GM20431 (cell line): ENCODE measurements around the gene GNAT2.

Experiments used
- in situ Hi-C: fragments of 300-500 bp; cut with MseI, MboI; formaldehyde crosslinking; loops from one replicate; pipeline ENCODE4 v1.15.0; 2020; ENCODE audit warnings: low sequenced_read_pairs; ENCODE audit not compliant: unreplicated experiment

Gene GNAT2

GRCh38 chr1:109619576-109620400 lies at the start of gene GNAT2, which contains the start of gene AMPD2:
Gene GNAT2, minus strand, starts transcription at chr1:109619616. Its CDS starts 6,746 bp downstream, at chr1:109612870.
Gene AMPD2, plus strand, starts transcription at chr1:109619837. Its CDS starts 1,339 bp downstream, at chr1:109621176.
- in situ Hi-C loops: no loop called here

DNA sequence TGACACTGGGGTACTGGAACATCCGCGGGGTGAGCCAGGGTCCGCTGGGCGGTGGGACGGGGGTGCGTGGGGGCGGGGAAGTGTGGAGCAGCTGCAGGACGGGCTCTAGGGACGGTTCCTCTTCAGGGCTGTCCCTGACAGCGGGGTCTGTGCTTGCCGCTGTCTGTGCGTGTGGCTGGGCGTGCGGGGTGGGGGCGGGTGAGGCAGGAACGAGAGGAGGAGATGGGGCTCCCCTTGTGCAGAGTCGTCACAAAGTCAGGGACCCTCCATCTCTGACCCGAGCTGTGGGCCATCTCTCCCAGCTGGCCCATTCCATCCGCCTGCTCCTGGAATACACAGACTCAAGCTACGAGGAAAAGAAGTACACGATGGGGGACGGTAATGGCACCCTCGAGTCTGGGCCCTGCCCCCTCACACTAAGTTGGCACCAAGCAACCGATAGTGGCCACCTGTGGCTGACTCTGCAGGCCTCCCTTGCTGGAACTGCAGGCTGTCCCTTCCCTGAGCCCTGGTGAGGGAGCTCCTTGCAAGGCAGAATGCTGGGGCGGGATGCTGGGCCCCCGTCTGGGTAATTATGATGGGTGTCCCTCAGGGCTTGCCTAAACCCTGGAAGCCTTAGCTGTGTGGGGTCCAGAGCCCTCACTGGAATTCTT lies 48.8 kb upstream of the GNAT2 start:
- in situ Hi-C loops: loop anchor here (25.0 kb wide), 1 partner anchor 94 kb away; the partner anchor contains the start of gene EPS8L3

DNA sequence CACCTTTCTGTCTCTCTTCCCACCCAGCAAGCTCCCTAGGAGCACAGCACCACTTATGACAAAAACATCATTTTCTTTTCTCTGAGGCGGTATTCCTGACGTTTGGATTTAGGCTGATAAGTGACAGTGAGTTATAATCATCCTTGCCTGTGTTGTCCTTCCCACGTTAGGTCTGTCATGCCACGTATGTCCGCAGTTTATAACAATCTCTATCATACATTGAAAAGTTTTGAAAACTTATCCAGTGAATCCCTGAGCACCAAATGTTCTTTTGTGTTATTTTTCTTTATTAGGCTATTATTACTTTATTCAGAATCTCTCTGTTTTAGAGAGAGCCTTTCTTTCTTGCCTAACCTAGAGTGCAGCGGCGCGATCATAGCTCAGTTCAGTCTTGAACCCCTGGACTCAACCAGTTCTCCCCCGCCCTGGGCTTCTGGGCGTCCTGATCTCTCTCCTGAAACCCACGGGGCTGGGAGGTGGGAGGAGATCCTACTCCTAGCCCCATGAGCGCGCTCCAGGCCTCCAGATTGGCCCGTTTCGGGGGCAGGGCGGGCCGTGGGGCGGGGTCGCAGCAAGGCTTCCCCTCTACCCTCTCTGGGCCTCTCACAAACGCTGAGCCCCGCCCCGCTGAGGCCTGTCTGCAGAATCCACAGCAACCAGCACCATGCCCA lies 48.2 kb upstream of the GNAT2 start, which contains the start of gene GSTM2:
TSS of gene GSTM2 (plus strand) at position 606 of the 671 bp plus-strand sequence. CDS start at position 665, 59 bp downstream.
- in situ Hi-C loops: loop anchor here (25.0 kb wide), 1 partner anchor 95 kb away; the partner anchor contains the start of gene EPS8L3

DNA sequence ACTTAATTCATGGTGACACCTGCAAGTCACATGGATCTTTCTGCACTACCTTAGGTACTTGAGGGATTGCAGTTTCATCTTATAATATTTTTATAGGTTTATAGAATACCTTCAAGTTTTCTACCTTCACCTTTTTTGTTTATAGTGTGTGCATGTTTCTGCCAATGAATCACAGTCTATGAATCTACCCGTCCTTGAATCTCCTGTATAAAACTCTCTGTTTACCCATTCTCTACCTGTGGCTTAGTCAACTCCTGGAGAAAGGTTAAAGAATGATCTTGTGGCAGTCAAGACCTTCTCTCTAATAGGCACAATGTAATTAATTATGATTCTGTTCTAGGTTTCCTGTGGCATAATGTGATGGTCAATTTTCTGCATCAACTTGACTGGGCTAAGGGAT lies 45.3 kb upstream of the GNAT2 start:
- in situ Hi-C loops: loop anchor here (25.0 kb wide), 1 partner anchor 98 kb away; the partner anchor contains the start of gene EPS8L3

- in situ Hi-C loops: loop anchor here (25.0 kb wide), 1 partner anchor 101 kb away; the partner anchor contains the start of gene EPS8L3
Observed at GRCh38 chr1:109661391-109661790, 42.0 kb upstream of the GNAT2 start.

- in situ Hi-C loops: loop anchor here (25.0 kb wide), 1 partner anchor 102 kb away; the partner anchor contains the start of gene EPS8L3
Observed at GRCh38 chr1:109660691-109661026, 41.2 kb upstream of the GNAT2 start.

GRCh38 chr1:109659997-109660690 lies 40.7 kb upstream of the GNAT2 start:
- in situ Hi-C loops: loop anchor here (25.0 kb wide), 1 partner anchor 102 kb away; the partner anchor contains the start of gene EPS8L3

- in situ Hi-C loops: loop anchor here (25.0 kb wide), 1 partner anchor 103 kb away; the partner anchor contains the start of gene EPS8L3
Observed at GRCh38 chr1:109659145-109659544, 39.7 kb upstream of the GNAT2 start.

GRCh38 chr1:109658533-109659042 lies 39.2 kb upstream of the GNAT2 start:
- in situ Hi-C loops: loop anchor here (25.0 kb wide), 1 partner anchor 104 kb away; the partner anchor contains the start of gene EPS8L3

GRCh38 chr1:109657970-109658369 lies 38.6 kb upstream of the GNAT2 start:
- in situ Hi-C loops: loop anchor here (25.0 kb wide), 1 partner anchor 104 kb away; the partner anchor contains the start of gene EPS8L3

DNA sequence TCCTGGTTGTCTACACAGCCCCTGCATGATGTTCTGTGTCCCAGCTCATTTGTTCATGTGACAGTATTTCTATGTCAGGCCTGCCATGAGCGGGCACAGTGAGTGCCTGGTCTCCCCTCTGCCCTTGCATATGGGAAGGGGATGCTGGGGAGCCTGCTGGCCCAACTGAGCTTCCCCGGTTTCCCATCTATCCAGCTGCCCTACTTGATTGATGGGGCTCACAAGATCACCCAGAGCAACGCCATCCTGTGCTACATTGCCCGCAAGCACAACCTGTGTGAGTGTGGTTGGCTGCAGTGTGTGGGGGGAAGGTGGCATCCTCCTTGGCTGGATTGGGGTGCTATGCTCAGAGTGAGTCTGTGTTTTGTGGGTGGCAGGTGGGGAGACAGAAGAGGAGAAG lies 38.0 kb upstream of the GNAT2 start:
- in situ Hi-C loops: loop anchor here (25.0 kb wide), 1 partner anchor 105 kb away; the partner anchor contains the start of gene EPS8L3

DNA sequence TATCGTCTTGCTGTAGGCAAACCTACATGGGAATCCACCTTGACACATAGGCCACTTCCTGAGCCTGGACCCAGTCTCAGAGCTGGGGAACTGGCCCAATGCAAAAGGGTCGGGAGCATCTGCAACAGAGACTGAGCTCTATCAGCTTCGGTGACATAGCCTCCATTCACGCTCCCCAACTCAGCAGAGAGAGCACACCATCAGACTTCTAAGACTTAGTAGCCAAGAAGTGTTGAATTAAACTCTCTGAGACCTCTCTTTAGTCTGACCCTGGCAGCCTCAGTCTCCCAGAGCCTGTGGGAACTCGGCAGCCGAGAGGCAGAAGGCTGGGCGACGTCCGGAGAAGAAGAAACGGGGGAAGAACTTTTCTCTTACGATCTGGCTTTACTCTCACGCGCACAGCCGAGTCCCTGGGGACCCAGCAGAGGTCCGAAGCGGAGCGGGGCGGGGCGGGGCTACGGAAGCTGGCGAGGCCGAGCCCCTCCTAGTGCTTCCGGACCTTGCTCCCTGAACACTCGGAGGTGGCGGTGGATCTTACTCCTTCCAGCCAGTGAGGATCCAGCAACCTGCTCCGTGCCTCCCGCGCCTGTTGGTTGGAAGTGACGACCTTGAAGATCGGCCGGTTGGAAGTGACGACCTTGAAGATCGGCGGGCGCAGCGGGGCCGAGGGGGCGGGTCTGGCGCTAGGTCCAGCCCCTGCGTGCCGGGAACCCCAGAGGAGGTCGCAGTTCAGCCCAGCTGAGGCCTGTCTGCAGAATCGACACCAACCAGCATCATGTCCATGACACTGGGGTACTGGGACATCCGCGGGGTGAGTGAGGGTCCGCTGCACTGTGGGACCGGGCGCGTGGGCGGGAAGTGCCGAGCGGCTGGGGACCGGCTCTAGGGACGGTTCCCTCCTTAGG lies 36.5 kb upstream of the GNAT2 start, which contains the start of gene GSTM4:
TSS of gene GSTM4 (plus strand) at position 485 of the 905 bp plus-strand sequence. CDS start at position 776, 291 bp downstream.
- in situ Hi-C loops: loop anchor here (25.0 kb wide), 1 partner anchor 106 kb away; the partner anchor contains the start of gene EPS8L3

GRCh38 chr1:109654519-109654918 lies 35.1 kb upstream of the GNAT2 start:
- in situ Hi-C loops: loop anchor here (25.0 kb wide), 1 partner anchor 108 kb away; the partner anchor contains the start of gene EPS8L3

DNA sequence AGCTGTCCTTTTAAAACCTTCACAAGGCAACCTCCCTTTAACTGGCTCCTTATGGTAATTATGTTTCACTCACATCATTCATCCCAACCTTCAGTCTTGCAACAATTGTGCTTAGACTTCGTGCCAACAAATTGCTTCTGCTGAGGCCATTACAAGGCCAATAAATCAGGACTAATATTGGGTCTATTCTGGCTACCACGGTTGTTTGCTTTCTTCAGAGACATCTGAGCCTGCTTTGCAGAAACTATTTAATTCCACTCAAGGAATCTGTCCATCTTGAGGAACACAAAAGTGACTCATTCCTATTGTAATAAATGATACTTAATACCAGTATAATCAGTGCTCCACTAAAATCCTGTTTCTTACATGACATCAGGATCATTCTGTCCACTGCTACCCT lies 33.9 kb upstream of the GNAT2 start:
- in situ Hi-C loops: loop anchor here (25.0 kb wide), 1 partner anchor 109 kb away; the partner anchor contains the start of gene EPS8L3

DNA sequence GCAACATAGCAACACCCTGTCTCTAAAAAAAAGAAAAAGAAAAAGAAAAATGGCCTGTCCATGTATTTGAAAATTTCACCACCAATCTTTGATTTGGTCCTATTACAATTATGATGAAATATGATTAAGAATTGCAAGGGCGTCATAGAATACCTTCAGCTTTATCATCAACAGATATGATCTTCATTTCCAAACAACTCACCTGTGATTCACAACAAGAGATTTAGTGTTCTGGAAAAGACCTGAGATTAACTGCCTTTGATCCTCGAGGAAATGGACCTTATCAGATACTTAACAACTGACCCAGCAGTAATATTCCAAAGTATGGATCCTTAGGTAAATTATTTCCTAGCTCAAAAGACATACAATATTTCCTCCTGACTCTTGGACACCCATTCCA lies 33.0 kb upstream of the GNAT2 start:
- in situ Hi-C loops: loop anchor here (25.0 kb wide), 1 partner anchor 110 kb away; the partner anchor contains the start of gene EPS8L3

GRCh38 chr1:109650609-109651008 lies 31.2 kb upstream of the GNAT2 start:
- in situ Hi-C loops: loop anchor here (25.0 kb wide), 1 partner anchor 112 kb away; the partner anchor contains the start of gene EPS8L3

GRCh38 chr1:109649491-109649914 lies 30.1 kb upstream of the GNAT2 start:
- in situ Hi-C loops: loop anchor here (25.0 kb wide), 1 partner anchor 338 kb away; the partner anchor contains the start of gene AHCYL1
